Measurements from ENCODE around the gene NF1. TPM values are rescaled to one million over a fixed set of nuclear protein-coding genes. Genes with fewer than 3 reads are reported as not detected.

NF1 gene
- total RNA-seq, 1 donor from 2014 or later, result 30.0 TPM

Other genes with a start within 250 kb of the NF1 start
- gene TEFM, start 188.7 kb upstream of the NF1 start, total RNA-seq, result 16.9 and 19.5 TPM in 2 replicates
- gene ADAP2, start 173.0 kb upstream of the NF1 start, total RNA-seq, result 0.75 and 1.1 TPM in 2 replicates
- gene RNF135, start 123.9 kb upstream of the NF1 start, total RNA-seq, result 8.6 and 10.6 TPM in 2 replicates
- gene OMG, start 202.3 kb downstream of the NF1 start, total RNA-seq, result 0.10 TPM in 2 replicates
- gene EVI2B, start 219.1 kb downstream of the NF1 start, total RNA-seq, result 21.7 and 25.1 TPM in 2 replicates
- gene EVI2A, start 226.6 kb downstream of the NF1 start, total RNA-seq, result 46.3 and 47.9 TPM in 2 replicates